HG03175 (cell line): ENCODE measurements around the gene MYH11.
"Not testable (repeated sequence)": the region's sequence is repeated elsewhere in the genome, so short reads cannot be mapped to it uniquely, and the experiment has no call there.

Experiments used
- ATAC-seq: cut with Tn5 transposase; IDR thresholded peaks from one replicate; pipeline ENCODE4 v1.9.1; 2021; ENCODE audit warnings: mild to moderate bottlenecking, moderate library complexity; ENCODE audit not compliant: unreplicated experiment

Gene MYH11

DNA sequence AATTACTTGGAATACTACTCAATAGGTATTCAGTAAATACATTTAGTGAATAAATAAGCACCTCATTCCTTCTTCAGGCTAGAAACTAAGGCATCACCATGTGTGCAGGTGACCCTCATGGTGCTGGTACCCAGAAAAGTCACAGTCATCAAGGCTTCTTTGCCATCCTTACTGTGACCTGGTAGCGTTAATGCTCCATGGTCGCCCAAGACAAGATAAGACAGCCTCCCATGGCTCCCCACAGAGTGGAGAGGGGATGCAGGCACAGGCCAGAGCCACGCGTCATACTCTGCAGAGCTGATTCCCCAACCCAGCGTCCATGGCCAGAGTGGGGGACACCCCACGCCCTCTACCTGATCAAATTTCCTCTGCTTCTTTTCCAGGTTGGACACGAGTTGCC, 133.0 kb downstream of the MYH11 start:
- no peak for ATAC-seq

DNA sequence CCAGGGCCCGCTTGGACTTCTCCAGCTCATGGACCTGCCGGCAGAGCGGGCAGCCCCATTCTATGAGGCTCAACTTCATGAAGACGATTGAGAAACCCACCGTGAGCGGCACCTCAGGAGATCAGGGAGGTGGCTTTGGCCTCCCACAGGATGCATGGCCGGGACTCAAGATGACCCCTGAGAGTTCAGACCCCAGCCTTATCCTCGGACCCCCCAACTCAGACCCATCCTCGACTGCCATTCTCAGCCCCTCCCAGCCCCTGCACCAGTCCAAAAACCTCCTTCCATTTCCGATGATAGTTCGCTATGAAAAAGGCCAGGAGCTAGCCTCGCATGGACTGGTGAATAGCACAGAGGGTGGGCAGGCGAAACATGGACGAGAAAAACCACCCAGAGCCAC, 135.8 kb downstream of the MYH11 start:
- no peak for ATAC-seq

DNA sequence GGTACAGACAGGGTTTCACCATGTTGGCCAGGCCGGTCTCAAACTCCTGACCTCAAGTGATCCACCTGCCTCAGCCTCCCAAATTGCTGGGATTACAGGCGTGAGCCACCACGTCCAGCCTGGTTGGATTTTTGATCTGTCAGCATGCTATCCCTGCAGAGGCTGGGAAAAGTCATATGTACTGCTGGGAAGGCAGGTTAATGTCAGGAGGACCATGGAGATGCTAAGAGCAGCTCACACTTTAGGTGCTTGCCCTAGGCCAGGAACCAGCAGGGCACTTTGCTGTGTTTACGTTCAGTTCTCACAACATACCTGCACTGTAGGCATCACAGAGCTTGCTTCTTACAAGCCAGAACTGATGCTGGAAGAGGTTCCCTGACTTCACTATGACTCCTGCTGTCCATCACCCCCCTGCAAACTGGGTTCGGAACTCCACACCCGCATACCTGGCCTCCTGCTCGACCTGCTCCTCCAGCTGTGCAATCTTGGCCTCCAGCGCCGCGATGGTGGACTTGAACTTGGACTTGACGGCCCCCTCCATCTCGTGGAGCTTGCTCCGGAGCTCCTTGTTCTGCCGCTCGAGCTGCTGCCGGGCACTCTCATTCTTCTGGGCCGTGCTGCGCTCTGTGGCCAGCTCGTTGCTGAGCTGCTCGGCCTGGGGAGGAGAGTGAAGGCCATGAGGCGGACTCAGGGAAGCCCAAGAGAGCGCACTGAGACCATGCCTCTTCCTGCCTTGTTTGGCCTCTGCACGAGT, 140.0 kb downstream of the MYH11 start:
- no peak for ATAC-seq

DNA sequence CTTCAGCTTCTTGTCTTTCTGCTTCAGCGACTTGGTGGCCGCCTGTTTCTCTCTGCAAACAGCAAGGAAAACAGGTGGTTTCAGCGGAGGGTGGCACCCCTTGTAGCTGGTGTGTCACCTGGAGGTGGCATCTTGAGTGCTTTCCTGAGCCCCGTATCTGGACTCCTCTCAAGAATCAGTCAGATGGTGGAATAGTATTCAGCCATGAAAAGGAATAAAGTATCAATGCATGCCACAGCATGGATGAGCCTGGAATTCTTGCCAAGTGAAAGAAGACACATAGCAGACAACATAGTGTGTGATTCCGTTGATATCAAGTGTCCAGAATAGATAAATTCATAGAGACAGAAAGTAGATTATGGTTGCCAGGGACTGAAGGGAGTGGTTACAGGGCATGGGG, 141.6 kb downstream of the MYH11 start:
- no peak for ATAC-seq

DNA sequence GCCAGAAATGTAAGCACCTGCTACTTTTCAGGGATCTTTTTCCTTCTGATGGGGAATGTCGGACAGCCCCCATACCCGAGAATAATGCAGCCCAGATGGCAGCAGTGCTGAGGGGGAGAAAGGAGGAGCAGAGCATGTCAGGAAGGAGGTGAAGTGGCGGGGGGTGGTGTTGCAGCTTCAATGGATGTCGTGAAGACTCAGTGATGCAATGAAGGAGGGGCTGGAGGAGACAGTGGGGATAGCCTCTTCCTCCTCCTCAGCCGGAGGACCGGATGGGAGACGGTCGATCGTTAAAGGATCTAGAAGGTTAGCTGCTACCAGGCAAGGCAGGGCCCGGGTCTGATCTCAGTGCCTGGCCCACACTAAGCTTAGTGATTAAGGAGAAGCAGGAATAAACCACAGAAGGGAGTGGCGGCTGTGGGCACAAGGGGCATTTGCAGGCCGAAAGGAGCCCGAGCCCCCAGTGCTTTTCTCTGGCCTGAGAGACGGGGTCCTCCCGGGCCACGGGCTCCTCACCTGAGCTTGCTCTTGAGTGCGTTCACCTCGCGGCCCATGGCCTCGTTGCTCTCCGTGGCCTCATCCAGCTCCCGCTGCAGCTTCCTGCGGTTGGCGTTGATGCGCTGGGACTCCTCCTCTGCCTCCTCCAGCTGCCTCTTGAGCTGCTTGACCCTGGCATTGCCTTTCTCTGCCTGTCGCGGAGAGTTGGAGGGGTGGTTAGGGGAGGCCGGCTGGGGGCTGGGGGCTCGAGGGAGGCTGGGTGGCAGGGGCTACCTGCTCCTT, 142.2 kb downstream of the MYH11 start:
- no peak for ATAC-seq

DNA sequence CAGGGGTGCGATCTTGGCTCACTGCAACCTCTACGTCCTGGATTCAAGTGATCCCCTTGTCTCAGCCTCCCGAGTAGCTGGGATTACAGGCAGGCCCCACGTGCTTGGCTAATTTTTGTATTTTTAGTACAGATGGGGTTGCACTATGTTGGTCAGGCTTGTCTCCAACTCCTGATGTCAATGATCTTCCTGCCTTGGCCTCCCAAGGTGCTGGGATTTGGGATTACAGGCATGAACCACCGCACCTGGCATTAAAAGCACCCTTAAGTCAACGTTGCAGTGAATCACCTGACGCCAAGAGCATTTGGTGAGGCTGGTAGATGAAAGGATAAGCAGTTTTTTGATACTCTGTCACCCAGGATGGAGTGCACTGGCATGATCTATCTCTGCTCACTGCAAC, 147.8 kb downstream of the MYH11 start:
- ATAC-seq: no peak

DNA sequence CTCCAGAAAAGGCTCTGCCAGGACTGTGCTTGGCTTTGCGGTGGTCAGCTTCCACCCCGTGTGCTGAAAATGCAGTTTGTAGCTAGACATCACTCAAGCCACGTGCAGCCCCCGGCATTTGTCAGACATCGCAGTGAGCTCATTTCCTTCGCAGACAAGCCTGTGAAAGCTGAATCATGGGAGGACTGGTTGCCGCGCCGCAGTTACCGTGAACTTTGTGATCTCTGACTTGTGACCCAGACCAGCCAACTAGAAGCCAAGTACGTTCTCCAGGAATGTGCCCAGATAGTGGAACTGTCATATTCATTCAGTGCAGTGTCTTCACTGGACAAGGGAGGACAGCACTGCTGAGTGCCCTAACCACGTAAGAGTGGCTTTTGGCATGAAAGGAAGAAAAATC, 148.7 kb downstream of the MYH11 start:
- no peak for ATAC-seq

DNA sequence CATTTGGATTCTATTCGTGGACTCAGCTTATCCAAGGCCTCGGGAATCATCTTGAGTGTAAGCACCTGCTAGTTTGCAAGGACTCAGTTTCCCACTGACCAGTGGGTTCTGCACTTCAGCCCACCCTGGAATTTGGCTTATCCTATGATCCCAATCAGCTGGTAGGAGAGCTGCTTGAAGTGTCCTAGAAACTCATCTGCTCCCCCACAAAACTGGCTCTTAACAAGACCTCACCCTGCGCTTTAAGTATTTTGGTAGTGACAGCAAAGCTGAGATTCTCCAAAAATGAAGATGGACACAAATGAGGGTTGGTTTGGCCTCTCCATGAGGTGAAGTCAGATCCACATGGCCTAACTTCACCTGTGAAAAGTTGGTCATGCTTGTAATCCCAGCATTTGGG, 149.5 kb downstream of the MYH11 start:
- no peak for ATAC-seq

DNA sequence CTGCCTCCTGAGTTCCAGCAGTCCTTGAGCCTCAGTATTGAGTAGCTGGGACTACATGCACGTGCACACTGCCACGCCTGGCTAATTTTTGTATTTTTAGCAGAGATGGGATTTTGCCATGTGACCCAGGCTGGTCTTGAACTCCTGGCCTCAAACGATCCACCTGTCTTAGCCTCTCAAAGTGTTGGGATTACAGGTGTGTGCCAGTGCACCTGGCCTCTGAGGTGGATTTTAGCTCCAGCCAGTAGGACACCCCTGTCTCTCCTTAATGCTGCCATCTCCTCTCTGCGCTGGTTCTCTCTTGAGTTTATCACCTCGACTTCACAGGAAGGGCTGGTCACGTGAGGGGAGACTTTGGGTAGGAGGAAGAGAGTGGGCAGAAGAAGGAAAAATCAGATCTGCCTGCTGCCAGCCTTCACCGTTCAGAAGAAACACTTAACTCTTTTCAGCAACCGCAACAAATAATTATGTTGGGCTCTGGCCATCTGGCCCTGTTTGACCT, 151.7 kb downstream of the MYH11 start:
- no peak for ATAC-seq

DNA sequence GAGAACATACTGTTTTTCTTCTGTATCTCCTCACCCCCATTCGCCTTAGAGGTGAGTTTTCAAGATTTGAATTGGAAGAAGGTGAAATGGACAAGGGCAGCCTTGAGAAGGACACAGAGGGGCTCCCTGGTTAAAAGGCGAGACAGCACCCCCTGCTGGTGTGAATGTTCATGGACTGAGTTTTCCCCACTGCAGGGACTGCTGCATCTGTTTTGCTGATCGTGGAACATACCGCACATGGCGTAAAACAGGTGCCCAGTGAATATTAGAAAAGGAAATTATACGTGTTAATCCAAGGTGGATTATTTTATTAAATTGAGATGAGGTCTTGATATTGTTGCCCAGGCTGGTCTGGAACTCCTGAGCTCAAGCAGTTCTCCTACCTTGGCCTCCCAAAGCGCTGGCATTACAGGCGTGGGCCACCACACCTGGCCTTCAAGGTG, 152.3 kb downstream of the MYH11 start:
- ATAC-seq: no peak

DNA sequence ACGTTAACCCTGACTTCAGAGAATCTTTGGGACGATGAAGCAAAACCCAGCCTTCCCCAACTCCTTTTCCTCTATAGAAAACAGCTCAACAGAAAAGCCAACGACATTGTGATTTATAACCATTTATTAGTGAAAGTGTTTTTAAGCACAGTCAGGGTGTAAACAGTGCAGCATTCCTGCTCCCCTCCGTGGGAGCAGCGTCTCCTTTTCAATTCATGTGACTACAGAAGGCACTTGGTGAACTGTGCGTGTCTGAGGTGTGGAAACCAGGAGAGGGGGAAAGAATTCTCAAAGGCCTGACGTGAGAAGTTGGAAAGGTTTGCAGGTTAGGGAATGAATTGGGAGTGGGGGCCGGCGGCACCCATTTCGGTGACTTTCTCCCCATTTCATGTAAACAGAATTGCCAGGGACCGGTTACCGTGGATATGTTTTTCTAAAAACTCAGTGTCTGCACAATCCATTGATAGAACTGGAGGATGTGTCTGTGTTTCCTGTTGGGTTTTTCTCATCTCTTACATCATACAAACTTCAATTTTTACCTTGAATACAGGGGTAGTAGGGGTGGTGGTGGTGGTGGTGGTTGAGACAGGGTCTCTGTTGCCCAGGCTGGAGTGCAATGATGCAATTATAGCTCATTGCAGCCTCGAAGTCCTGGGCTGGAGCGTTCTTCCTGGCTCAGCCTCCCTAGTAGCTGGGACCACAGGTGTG, 153.6 kb downstream of the MYH11 start:
- no peak for ATAC-seq

DNA sequence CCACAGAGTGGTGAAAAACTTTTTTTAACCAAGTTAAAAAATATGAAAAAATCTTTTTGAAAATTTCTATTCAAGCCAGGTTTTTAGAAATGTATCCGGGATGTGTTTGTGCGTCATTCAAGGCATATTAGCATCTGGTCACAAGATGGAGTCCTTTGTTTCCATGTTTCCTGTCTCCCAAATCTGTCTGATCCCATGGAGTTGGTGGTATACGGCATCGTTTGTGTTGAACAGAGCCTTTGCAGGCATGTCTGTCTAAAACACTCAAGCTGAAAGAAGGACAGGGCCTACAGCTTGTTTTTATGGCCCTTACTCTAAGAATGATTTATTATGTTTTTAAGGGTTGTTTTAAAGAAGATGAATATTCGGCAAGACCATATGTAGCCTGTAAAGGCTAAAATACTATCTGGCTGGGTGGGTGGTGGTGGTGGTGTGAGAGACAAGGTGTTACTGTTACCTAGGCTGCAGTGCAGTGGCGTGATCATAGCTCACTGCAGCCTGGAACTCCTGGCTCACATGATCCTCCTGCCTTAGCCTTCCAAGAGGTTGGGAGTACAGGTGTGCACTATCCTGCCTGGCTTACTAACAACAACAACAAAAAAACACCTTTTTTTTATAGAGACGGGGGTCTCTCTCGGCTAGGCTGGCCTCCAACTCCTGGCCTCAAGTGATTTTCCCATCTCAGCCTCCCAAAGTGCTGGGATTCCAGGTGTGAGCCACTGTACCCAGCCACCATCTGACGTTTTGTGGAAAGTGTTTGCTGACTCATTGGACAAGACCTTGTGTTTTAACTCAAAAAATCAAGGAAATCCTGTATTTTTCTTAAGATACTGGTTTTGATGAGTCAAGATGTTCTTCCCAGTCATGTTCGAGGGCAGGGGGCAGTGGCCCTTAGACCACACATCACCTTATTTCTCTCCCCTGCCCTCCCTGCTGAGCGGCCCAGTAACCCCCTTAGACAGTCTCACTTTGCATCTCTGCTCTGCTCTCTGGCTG, 154.6 kb downstream of the MYH11 start:
- ATAC-seq: no peak

DNA sequence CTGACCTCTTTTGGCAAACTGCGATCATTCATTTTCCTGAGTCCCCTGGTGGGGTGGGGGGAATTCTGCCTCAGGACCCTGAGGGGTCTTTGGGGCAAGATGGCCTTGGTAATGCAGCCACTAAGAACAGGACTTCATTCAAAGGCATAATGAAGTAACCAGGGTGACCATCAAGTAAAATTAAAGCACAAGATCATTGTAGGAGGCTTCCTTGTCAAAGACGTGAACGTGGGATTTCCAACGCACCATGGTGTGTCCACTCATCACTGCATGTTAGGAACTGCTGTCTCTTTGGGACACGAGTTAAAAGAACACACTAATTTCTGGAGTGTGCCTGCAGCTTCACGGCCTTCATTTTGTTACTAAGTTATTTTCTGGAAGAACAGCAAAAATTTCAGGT, 155.5 kb downstream of the MYH11 start:
- no peak for ATAC-seq

DNA sequence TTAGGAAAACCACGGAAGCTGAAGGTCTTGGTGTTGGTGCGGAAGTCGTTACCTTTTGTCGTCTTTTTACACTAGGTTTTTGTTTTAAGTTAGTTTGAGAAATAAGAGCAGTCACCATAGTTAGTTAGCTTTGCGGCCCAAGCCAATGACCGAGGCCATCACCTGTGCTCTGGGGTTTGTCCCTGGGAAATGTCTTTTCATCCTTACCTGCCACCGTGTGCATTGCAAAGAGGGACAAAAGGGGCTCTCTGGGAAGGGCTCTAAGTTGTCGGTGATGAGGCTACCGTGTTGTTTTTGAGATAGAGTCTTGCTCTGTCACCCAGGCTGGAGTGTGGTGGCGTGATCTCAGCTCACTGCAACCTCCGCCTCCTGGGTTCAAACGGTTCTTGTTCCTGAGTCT, 157.0 kb downstream of the MYH11 start:
- ATAC-seq: no peak

DNA sequence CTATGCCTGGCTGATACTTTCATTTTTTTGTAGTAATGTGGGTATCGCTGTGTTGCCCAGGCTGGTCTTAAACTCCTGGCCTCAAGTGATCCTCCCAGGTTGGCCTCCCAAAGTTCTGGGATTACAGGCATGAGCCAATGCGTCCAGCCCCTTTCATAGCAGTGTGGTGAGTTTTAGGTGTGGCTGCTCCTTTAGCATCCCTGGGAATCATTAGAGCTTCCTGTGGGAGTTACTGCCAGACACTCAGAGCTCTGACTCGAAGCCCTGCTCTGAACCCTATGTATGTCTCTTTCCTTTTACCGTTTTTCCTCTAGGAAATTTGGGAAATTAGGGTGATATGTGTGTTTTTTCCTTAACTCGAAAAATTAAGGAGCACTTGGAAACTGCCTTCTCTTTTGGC, 162.3 kb downstream of the MYH11 start:
- ATAC-seq: no peak

DNA sequence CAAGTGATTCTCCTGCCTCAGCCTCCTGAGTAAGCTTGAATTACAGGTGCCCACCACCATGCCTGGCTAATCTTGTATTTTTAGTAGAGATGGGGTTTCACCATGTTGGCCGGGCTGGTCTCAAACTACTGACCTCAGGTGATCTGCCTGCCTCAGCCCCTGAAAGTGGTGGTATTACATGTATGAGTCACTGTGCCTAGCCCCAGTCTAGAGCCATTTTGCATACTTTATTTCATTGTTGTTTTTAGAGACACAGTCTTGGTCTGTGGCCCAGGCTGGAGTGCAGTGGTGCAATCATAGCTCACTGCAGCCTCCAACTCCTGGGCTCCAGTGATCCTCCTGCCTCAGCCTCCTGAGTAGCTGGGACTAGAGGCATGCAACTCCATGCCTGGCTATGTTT, 164.3 kb downstream of the MYH11 start:
- ATAC-seq: not testable (repeated sequence)

DNA sequence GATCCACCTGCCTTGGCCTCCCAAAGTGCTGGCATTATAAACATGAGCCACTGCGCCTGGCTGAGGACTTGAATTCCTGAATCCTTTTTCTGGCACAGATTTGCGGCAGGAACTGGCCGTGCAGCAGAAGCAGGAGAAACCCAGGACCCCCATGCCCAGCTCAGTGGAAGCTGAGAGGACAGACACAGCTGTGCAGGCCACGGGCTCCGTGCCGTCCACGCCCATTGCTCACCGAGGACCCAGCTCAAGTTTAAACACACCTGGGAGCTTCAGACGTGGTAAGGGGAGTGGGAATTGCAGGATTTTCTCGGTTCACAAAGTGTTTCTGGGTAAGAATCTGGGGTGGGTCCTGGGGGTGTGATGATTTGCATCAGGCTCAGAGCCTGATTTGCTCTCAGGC, 165.8 kb downstream of the MYH11 start:
- no peak for ATAC-seq

DNA sequence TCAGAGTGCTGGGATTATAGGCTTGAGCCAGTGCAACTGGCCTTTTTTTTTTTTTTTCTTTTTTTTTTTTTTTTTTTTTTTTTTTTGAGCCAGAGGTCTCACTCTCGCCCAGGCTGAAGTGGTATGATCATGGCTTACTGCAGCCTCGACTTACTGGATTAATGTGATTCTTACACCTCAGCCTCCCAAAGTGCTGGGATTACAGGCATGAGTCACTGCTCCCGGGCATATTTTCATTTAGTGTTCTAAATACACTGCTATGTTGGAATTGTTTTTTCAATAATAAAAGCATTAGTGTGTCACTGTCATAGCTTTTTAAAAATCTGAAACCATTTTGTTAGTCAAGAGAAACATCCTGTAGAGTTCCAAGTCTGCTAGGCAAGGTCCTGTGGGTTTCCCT, 166.5 kb downstream of the MYH11 start:
- ATAC-seq: no peak

DNA sequence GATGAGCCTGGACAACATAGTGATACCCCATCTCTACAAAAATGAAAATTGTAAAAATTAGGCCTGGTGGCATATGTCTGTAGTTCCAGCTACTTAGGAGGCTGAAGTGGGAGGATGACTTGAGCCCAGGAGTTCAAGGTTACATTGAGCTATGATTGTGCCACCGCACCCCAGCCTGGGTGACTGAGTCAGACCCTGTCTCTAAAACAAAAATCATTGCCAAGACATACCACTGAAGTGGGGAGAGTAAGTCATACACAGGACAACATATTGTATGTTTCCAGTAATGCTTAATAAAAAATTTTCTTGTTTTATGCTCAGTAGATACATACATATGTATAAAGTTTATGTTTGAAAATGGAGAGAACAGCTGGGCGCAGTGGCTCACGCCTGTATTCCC, 167.5 kb downstream of the MYH11 start:
- no peak for ATAC-seq

DNA sequence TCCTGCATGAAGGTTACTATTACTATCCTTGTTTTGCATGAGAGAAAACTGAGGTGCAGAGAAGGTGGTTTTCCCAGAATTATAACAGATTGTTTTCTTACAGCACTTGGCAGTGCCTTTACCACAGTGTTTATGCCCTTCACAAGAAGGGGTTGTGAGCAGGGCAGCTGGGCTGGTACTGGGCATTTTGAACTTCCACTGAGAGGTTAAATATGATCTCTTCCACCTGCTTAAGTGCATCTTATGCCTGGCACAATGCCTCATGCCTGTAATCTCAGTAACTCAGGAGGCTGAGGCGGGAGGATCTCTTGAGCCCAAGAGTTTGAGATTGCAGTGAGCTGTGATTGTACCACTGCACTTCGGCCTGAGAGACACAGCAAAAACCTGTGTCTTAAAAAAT, 170.5 kb downstream of the MYH11 start:
- ATAC-seq: no peak
